Measurements from ENCODE around the gene NDRG4.

GRCh38 chr16:58452640-58453039 lies 47.3 kb upstream of the NDRG4 start:
- TF ChIP-seq CTCF (IDR thresholded peaks at IDR 0.05): no peak
- no peak for TF ChIP-seq EZH2 (IDR thresholded peaks at IDR 0.05; ENCODE audit: borderline replicate concordance, insufficient read depth, low read depth, low read length, poor library complexity, severe bottlenecking)
